Measurements from ENCODE around the gene KAT6B. TPM values are rescaled to one million over a fixed set of nuclear protein-coding genes. Genes with fewer than 3 reads are reported as not detected.

The KAT6B gene
- total and polyA plus RNA-seq, 10 of the 15 experiments (the other 5 are each of a cell fraction or from before 2014, with no cell fraction given) = 2.7 to 22.6 (median 15.7) TPM

DNA sequence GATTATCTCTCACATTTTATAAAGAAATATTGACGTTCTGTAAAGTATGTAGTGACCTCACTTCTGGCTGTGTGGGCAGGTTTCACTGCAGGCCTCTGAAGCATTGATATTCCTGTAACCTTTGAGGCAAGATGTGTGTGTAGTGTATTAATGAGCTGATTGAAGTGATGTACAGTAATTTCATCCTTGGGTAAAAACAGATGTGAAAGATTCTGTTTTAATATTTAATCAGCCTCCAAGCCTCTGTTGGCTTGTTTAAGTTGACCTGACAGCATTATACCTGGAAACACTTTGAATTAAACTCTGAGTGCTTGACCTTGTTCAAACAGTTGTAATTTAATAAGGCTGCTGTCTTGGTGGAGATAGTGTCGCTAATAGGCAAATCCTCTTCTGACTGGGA is 74.9 kb downstream of the KAT6B start (continued):
- TF ChIP-seq NR2F1 (conservative IDR thresholded peaks at IDR 0.05) (peak; percentile 49), ZBTB11 (CRISPR knock-in tag; IDR thresholded peaks at IDR 0.05) (no peak), CBFB (IDR thresholded peaks at IDR 0.05; ENCODE audit: low read depth) (no peak), NFIC (IDR thresholded peaks at IDR 0.05; ENCODE audit: low read depth, low read length) (no peak), DPF2 (IDR thresholded peaks at IDR 0.05) (0 out of 2 replicates have a peak, but pooled peaks have one; percentile 53), MYB (IDR thresholded peaks at IDR 0.05; ENCODE audit: borderline replicate concordance, low read depth, low read length) (no peak), ZNF687 (IDR thresholded peaks at IDR 0.05) (no peak), BCL3 (IDR thresholded peaks at IDR 0.05; ENCODE audit: borderline replicate concordance, insufficient read depth, low read depth, low read length, poor library complexity, severe bottlenecking) (no peak), SUPT20H (IDR thresholded peaks at IDR 0.05; ENCODE audit: borderline replicate concordance, control insufficient read depth, low read depth, low read length) (no peak), MTA3 (IDR thresholded peaks at IDR 0.05; ENCODE audit: borderline replicate concordance, low read length) (no peak), STAT1 (conservative IDR thresholded peaks at IDR 0.05) (no peak), PML (IDR thresholded peaks at IDR 0.05; ENCODE audit: low read length) (no peak), ZNF207 (IDR thresholded peaks at IDR 0.05; ENCODE audit: borderline replicate concordance) (no peak)
- TF ChIP-seq, protein P1, sequence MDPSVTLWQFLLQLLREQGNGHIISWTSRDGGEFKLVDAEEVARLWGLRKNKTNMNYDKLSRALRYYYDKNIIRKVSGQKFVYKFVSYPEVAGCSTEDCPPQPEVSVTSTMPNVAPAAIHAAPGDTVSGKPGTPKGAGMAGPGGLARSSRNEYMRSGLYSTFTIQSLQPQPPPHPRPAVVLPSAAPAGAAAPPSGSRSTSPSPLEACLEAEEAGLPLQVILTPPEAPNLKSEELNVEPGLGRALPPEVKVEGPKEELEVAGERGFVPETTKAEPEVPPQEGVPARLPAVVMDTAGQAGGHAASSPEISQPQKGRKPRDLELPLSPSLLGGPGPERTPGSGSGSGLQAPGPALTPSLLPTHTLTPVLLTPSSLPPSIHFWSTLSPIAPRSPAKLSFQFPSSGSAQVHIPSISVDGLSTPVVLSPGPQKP (IDR thresholded peaks at IDR 0.05; ENCODE audit: low read depth, low read length) = no peak
